ENCODE data around the gene CXorf58. TPM values are rescaled to one million over a fixed set of nuclear protein-coding genes. Genes with fewer than 3 reads are reported as not detected.

Gene CXorf58
- total and polyA plus RNA-seq, 2 of the 8 experiments (the other 6 are each of a cell fraction or from before 2014, with no cell fraction given), result 0.05 TPM; not detected in 1

DNA sequence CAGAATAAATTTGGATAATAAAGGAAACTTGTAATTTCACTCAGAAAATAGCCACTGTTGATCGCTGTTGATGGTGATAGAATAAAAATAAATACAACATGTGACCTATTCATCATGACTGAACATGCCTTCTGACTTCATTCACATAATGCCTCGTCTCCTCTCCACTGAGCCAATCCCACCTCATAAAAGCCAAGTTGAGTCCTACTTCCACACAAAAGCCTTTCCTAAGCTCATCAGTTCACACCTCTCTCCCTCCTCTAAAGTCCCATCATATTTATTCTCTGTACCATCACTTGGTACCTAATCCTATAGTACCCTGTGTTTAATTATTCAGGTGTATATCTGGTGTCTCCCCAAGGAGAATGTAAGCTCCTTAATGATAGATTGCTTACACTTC lies 37.8 kb upstream of the CXorf58 start:
- Histone ChIP-seq H3K23ac (ENCODE audit: insufficient read length) (no peak overlapping the region), H3K9me3 (ENCODE audit: insufficient read depth in 2 of 2, low read depth in 1 of 2, low read length in 1 of 2) (no peaks in the 10 kb centered on the region), H3K27ac (ENCODE audit: low read depth, low read length) (no peak overlapping the region), H4K91ac (replicated peaks; ENCODE audit: insufficient read length, low read length) (no peak overlapping the region), H2BK5ac (ENCODE audit: low read depth, low read length) (no peak overlapping the region), H4K8ac (ENCODE audit: extremely low read depth, insufficient read depth, low read length) (no peak overlapping the region), H4K20me1 (replicated peaks in 1 of 2; ENCODE audit: control insufficient read depth in 1 of 2, insufficient read depth in 2 of 2, low read length in 2 of 2) (no peaks in the 10 kb centered on the region), H3K56ac (replicated peaks; ENCODE audit: insufficient read length, low read depth, low read length) (no peak overlapping the region), H3K36me3 (ENCODE audit: control insufficient read depth in 2 of 4, insufficient read depth in 4 of 4, low read length in 3 of 4) (no peaks in the 10 kb centered on the region; a peak in 1 of 8 replicates), H2BK20ac (ENCODE audit: low read length) (no peak overlapping the region), H2BK12ac (ENCODE audit: low read depth, low read length) (no peak overlapping the region), H3K27me3 (replicated peaks in 1 of 4; ENCODE audit: control insufficient read depth in 3 of 4, extremely low read depth in 1 of 4, insufficient read depth in 3 of 4, low read length in 3 of 4) (no peaks in the 10 kb centered on the region), H3K79me2 (ENCODE audit: control insufficient read depth in 1 of 2, insufficient read depth in 2 of 2, low read length in 2 of 2) (no peaks in the 10 kb centered on the region), H3K14ac (ENCODE audit: insufficient read length) (no peak overlapping the region), H2AK5ac (ENCODE audit: low read depth, low read length) (no peak overlapping the region), H2BK15ac (ENCODE audit: low read length) (no peak overlapping the region), H3K18ac (ENCODE audit: extremely low read depth, low read length) (no peak overlapping the region), H3K23me2 (ENCODE audit: low read depth, low read length) (no peaks in the 10 kb centered on the region), H3K4ac (replicated peaks; ENCODE audit: insufficient read length, low read depth, low read length) (no peak overlapping the region), H3K4me3 (ENCODE audit: extremely low read depth in 1 of 4, insufficient read depth in 2 of 4, low read depth in 3 of 4, low read length in 4 of 4) (no peak overlapping the region), H3K9ac (replicated peaks in 1 of 4; ENCODE audit: extremely low read depth in 1 of 4, low read depth in 3 of 4, low read length in 3 of 4) (no peak overlapping the region), H3K4me2 (ENCODE audit: insufficient read depth in 1 of 2, low read depth in 2 of 2, low read length in 2 of 2) (no peak overlapping the region), H4K5ac (ENCODE audit: insufficient read length, low read depth, low read length) (no peak overlapping the region), H3K4me1 (replicated peaks in 1 of 4; ENCODE audit: control insufficient read depth in 3 of 4, insufficient read depth in 4 of 4, low read length in 3 of 4) (no peaks in the 10 kb centered on the region), H3K79me1 (ENCODE audit: low read depth, low read length) (no peaks in the 10 kb centered on the region), H2AFZ (ENCODE audit: low read length) (no peak overlapping the region), H2BK120ac (replicated peaks; ENCODE audit: low read depth, low read length) (no peak overlapping the region)
- DNase-seq (ENCODE audit: low read depth in 1 of 2, low spot score in 2 of 2) (no peak), FAIRE-seq (no peak)
- WGBS, 2 experiments (ENCODE audit: extremely low coverage in 1 of 2, insufficient coverage in 1 of 2, insufficient read length in 1 of 2, insufficient replicate concordance in 2 of 2, low coverage in 1 of 2, low lambda C conversion rate in 2 of 2, missing lambda C conversion rate in 1 of 2), result 82% methylated on average over 2 of the region's 2 CpGs; no CpG with 5 or more reads in 1 of the 2 experiments
- ChIA-PET CTCF (ENCODE audit: partially characterized antibody) (interaction anchor here (1.2 kb wide), 1 partner anchor 32 kb away, joined by 6 read pairs; no protein-coding TSS in a partner anchor), POLR2A (ENCODE audit: partially characterized antibody) (no interaction called here)
- TF ChIP-seq YY1 (IDR thresholded peaks at IDR 0.05; ENCODE audit: low read depth, low read length) (no peak), SIN3A (conservative IDR thresholded peaks at IDR 0.05 in 1 of 2, IDR thresholded peaks at IDR 0.05 in 1 of 2; ENCODE audit: low read depth in 1 of 2, low read length in 2 of 2) (no peak), EP300 (IDR thresholded peaks at IDR 0.05; ENCODE audit: borderline replicate concordance in 1 of 2, low read depth in 2 of 2, low read length in 2 of 2) (no peak), MAFK (IDR thresholded peaks at IDR 0.05; ENCODE audit: low read depth, low read length) (no peak), JUND (IDR thresholded peaks at IDR 0.05; ENCODE audit: low read length) (no peak), SAP30 (IDR thresholded peaks at IDR 0.05; ENCODE audit: insufficient read depth, insufficient replicate concordance, low read length) (no peak), BACH1 (IDR thresholded peaks at IDR 0.05; ENCODE audit: low read length) (no peak), HDAC6 (IDR thresholded peaks at IDR 0.05; ENCODE audit: low read depth, low read length) (no peak), SIRT6 (IDR thresholded peaks at IDR 0.05; ENCODE audit: low read length) (no peak), TAF1 (IDR thresholded peaks at IDR 0.05; ENCODE audit: low read depth, low read length) (no peak), SRF (IDR thresholded peaks at IDR 0.05; ENCODE audit: low read depth, low read length) (no peak), POLR2AphosphoS5 (IDR thresholded peaks at IDR 0.05; ENCODE audit: low read depth, low read length) (no peak), ZNF274 (IDR thresholded peaks at IDR 0.05; ENCODE audit: borderline replicate concordance, extremely low read depth, low read length) (no peak)
- TF ChIP-seq, protein P1, sequence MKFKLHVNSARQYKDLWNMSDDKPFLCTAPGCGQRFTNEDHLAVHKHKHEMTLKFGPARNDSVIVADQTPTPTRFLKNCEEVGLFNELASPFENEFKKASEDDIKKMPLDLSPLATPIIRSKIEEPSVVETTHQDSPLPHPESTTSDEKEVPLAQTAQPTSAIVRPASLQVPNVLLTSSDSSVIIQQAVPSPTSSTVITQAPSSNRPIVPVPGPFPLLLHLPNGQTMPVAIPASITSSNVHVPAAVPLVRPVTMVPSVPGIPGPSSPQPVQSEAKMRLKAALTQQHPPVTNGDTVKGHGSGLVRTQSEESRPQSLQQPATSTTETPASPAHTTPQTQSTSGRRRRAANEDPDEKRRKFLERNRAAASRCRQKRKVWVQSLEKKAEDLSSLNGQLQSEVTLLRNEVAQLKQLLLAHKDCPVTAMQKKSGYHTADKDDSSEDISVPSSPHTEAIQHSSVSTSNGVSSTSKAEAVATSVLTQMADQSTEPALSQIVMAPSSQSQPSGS (IDR thresholded peaks at IDR 0.05; ENCODE audit: low read length), result no peak
